NCI-H128 (cell line): ENCODE results near the gene PPP2R5E.

Experiments used
- DNase-seq: peaks from one replicate; lab custom pipeline; 2025; ENCODE audit not compliant: unreplicated experiment; lab: John Stamatoyannopoulos, UW

PPP2R5E gene

DNA sequence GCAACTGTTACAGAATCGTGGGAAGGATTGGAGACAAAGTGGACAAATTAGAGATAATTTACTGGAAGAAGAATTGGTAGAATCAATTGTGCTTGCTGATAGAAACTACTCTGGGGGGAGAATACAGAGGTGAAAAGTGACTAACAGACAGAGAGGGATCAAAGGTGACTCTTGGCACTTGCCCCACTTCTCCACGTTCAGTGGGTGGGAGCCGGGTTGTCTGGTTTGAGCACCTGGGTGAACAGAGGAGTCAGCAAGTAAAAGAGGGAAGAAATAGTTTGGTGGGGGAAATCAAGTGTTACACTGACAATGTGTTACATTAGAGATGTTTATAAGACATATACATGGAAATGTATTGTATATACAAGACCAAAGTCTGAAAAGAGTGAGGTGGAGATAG is 69.1 kb downstream of the PPP2R5E start:
- DNase-seq: no peak

DNA sequence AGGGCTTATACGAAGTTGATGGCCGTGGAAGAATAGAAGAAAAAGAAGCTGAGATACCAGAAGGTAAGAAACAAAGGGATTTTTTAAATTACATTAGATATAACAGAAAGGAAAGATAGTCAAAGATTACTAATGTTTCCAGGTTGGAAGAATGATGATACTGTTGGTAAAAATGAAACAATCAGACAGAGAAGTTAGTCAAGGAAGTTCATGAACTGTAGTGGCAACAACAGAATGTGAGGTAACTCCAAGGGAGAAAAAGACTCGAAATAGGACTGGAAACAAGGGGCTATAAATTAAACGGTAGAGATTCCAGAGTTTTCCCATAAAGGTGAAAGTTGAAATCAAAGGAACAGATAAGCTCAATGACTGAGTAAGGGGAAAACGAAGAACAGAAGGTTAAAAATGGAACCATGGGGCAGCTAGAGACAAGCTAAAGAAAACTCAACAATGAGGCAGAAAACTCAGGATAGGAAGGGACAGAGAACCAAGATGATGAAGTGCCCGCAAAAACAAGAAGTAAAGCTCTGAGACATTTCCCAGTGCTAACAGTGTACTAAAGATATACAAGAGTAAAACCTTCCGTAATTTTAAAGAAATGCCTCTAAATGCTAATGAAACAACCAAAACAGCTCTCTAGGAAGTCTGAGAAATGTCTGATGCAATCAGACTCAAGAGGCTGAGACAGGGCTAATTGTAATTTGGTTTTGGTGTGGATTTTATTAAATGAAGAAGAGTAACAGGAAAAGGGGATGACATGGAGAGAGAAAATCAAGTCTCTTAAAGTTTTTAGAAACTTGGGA is 70.0 kb downstream of the PPP2R5E start:
- DNase-seq: no peak

DNA sequence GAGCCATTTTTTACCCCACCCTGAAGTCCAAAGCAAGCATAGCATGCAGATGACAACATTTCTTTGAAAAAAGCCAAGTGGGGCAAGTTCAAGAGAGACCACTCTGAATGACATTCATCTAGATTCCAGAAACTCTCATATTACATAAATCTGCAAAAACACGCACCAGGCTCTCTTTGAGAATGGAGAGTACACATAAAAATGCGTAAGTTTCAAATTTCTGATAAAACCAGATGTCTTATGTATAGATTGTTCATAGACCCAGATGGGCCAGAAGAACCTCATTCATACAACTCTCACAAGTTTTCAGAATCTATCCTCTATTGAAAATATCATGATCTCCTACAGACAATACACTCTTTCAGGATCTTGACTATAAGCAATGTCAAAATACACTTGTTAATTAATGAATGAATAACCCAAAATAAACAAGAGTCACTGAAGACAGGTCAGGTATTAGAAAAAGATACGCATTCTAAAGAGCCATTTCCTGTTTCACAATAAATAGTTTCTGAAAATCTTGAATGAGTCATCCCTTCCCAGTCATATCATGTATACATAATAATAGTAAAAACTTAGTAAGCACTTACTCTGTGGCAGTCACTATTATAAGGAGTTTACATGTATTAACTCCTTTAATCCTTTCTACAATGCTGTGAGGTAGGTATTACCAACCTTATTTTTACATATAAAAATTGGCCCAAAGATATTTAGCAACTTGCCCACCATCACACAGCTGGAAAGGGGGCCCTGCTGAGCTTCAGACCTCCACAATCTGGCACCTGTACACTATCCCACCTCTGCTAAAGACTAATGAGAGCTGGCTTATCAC is 72.0 kb downstream of the PPP2R5E start:
- DNase-seq: no peak

DNA sequence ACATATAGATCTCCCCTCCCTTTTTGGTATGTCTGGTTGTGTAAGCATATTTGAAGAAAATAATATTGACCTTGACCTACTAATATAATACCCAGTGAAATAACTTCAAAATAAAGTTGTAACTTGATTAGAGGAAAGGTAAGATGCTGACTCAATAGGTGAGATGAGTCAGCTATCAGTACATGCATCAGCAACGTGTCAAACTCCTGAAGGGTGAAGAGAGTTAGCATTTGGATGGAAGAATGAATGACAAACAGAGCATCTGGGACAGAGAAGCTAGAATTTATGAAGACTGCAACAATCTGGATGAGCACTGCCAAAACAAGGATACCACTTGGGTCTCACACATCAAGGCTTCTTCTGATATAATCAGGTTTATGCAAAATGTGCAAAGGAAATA is 74.9 kb downstream of the PPP2R5E start:
- DNase-seq: no peak

DNA sequence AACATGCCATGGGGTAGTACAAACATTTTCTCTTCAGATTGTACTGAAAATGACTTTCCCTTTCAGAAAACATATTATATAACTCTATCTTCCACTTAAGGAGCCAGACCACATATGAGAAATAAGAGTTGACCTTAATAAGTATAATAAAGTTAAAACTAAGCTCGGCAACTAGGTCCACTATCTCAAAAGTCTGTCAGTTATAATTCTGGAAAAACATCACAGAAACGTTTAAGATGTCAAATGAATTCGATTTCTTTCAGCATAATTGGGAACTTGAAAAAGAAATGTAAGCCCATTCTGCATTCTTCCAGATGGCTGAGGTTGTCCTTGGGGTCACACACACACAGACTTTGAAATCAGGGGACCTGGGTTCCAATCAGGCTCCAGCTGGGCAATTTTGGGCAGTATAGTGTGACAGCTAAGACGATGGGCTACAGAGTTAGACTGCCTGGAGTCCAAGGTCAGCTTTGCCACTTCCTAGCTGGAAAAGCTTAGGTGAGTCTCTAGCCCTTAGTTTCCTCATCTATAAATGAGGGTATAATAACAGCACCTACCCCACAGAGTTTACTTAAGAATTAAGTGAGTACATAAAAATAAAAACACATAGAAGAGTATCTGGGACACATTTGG is 75.6 kb downstream of the PPP2R5E start:
- no peak for DNase-seq

DNA sequence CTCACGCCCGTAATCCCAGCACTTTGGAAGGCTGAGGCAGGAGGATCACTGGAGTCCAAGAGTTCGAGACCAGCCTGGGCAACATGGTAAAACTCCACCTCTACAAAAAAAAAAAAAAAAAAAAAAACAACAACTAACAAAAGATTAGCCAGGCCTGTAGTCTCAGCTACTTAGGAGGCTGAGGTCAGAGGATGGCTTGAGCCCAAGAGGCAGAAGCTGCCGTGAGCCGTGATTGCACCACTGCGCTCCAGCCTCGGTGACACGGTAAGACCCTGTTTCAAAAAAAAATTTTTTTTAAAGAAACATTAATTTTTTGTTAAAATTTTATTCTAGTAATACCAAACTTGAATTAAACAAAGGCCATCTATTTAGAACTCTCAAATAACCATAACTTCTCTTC is 77.8 kb downstream of the PPP2R5E start:
- no peak for DNase-seq

DNA sequence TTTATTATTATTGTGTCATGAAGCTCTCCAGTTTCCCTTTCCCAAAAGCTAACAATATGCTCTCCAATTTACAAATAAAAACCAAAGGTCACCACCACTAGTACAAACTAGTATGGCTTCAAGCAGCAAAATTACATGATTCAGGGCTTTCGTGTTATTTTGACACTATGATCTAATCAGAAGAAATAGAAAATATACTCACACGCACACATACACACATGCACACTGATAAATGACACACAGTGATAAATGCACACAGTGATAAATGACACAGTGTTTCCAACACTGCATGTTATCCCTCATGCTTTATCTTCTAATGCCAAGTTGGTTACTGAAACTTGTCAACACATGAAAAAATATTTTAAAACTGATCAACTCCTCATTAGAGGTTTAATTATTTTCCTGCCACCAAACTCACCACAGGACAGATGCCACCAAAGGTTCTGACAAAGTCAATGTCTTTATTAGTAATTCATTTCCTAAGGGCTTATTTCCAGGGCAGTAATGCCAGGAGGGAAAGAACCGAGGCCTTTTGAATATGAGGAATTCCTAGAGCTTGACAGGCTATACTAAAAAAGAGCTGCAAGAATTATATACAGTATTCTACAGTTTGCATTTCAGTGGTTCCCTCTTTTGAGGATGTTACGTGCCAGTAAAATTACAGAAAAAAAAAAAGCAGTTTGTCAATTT is 82.4 kb downstream of the PPP2R5E start:
- no peak for DNase-seq

DNA sequence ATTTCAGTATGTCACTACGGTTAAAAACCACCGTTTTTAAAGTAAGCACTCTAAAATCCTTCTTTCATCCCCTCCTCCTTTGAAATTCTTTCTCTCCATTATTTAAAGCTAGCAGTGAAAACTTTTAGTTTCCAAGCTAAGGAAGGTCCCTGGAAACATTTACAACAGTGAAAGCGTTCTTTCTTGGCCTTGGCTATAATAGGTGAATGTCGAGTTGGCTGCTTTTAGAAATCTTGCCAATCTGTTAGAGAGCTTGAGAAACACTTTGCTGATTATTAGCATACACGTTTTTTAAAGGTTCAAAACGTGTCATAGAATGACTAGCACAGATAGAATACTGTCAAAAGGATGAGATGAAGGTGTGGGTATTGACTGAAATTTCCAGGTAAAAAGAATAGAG is 83.4 kb downstream of the PPP2R5E start:
- no peak for DNase-seq

DNA sequence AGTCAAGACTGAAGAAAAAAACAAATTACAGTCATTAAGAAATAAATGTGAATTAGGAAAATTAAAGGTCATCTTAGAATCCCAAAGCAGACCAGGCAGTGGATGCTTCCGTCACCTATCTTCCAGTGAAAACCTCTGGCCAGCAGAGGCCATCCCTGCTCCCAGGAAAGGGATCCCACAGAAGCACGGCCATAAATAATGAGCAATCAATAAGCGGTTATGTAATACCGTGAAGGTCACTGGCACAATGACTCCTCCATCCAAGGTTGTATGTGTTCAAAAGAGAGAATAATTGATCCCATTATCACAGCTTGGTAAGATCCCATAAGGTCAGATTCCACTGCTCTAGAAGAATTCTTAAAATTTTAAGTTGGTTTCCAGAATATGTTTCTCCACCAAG is 85.7 kb downstream of the PPP2R5E start:
- DNase-seq: no peak

DNA sequence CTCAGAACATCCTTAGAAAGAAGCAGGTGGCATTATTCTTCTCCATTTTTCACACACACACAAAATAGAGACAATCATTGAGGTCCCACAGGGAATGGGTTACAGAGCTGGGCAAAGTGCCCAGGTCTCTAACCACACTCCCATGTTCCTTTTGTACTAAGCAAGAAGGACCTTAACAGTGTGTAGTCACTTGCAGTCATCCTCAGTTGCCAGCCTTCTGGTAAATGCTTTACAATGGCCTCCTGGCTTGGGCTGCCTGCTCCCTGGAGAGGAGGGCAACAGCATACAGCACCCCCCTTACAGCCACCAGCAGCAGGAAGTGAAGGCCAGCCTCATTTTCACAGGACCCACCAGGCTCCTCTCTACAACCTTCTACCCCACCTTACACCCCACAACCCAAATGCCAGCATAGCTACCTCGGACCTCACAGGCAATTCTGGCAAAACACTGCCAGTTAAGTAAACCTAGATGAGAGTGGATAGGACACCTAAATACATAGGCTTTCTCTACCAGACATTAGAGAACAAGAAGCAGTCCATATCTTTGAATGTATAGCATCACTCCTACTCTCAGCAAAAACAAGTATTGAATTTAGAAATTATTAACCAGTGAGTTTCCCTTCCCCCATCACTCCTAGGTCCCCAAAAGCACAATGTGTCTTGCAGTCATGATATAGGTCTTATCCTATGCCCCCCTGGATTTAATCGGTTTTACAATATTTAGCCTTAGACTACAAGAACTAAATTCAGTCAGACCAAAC is 88.1 kb downstream of the PPP2R5E start:
- DNase-seq: no peak

DNA sequence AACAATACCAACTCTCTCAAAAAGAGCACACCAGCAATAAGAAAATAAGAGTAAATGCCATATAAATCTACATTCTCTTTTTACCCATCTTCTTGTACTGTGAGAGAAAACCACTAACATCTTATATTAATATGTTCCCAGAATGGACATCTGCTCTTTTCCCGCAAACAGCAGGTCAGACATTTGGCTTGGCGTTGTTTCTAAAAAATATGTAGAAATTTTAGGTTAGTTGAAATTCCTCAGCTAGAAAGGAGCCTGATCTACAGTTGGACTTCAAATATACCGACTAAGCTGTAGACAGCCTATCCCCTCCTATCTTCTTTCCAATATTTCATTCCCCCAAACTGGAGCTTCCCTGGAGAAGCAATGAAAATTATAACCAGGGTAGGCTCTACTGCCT is 88.7 kb downstream of the PPP2R5E start:
- no peak for DNase-seq

DNA sequence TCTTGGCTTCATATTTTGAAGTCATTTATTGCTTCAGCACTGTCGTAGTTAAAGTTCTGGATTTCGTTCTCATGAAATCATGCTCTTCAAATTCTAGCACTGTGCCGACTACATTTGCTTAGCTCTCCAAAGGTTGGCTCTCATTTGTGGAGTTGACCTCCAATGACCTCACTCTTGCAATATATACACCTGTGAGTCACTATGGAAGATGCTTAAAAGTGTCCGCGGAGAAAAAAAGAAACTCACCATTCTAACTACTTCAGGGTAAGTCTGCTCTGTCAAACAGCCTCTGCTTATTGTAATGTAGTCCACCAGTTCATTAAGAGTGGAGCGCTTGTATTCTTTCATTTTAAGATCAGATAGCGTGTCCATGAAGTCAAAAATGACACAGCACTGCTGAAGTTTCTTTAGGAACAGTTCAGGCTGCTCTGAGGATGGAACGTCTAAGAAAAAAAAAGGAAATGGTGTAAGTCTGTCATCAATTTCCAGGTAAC is 89.7 kb downstream of the PPP2R5E start:
- DNase-seq: no peak

DNA sequence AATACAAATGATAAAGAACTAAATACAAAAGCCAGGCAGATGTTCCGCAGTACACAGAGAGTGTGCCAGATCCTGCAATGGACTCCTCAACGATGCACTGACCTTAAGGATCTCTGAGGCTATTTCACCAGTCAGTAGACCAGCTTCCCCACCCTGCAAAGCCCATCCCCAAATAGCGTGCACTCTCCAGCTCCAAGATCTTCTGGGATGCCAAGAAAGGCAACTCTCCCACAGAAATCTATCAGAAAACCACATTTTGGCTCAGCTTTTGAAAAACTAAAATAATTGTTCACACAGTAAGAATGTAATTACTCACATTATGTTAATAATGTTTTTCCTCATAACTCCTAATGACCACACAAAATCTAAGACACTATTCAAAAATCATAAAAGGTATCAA is 90.4 kb downstream of the PPP2R5E start:
- no peak for DNase-seq

DNA sequence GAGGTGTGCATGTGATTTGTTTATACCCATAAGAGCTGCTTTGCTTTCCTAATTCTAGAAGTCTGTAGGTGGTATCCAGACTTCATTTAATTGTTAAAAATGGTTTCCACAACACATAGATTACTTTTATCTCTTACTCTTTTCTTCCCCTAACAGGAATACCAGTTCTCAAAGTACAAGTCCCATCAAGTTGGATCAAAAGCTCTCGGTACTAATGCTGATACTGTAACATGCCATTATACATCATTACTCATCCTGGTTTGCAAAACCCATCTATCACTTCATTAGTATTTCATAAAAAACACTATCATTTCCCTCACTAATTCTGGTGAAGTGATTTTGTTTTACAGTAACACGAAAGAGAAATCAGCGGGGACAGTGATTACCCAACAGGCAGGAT is 94.3 kb downstream of the PPP2R5E start:
- DNase-seq: no peak

DNA sequence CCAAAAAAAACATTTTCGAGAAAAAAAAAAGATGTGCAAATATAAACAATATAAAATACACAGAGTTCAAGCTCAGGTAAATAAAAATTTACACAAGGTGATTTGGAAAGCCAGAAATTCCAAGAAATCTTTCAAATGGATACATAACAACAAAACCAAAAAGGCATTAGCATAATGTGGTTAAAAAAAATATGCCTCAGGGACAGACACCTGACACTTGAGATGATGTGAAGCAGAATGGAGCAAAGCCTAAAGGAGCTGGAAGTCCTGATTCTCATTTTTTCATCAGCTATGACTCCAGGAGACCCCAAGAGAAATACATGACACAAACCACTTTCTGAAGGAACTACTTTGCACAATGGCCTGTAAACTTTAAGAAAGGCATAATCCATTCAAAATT is 98.6 kb downstream of the PPP2R5E start:
- no peak for DNase-seq

DNA sequence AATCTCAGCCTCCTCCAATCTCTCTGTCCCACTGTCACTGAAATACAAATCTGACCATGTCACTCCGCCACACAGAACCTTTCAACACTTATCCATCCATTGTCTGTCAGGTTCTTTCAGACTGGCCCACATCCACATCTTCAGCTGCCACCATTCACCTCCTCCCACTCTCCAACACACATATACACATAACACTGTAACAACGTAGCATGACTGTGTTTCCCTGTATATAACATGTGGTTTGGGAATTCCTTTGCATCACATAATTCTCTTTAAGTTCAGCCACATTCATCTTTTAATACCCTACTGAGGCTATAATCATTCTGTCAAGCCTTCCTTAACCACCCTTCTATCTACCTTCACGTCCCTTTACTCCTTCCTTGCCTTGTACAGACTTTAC is 99.2 kb downstream of the PPP2R5E start:
- DNase-seq: no peak

DNA sequence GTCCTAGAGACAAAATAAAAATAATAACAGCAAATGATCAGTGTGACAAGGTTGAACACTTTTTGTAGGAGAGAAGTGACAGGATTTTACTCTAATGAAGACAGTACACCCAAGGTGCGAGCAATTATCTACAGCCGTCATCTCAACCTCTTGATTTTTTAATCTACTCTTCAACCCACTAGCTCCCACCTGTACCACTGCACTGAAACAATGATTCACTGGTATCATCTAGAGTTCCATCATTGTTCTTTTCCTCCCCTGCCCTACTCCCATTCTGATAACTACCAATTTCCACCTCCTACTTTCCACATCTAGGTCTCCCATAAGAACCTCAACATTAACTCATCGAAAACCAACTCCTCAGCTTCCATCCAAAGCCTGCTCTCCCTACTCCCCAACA is 99.8 kb downstream of the PPP2R5E start:
- DNase-seq: no peak

DNA sequence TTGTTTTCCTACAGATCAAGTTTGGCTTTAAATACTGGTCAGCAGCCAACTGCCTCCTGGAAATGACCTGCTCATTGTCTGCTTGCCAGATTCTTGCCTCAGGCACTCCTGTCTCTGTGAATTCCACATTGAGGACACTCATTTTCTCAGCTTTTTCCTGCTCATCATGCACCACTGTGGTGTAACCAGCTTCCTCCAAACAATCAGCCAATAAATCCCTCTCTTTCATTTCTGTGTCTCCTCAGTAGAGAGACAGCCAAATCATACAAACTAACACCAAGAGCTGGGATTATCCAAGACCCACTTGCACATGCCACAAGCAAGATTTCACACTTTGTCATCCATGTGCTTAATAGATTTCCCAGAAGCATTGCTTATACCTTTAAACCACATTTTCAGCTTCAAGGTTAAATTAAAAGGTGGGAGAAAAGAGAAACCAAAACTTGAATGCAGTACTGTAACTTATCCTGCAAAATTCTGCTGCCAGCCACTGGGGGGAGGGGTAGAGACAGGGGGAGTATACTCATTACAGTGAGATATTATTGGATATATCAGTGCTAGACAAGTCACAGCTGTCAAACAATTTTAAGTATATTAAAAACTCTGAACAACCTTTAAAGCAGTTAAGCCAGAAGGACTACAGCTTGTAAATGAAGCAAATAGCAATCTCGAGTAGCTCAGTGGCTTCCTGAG is 105.0 kb downstream of the PPP2R5E start:
- DNase-seq: no peak

DNA sequence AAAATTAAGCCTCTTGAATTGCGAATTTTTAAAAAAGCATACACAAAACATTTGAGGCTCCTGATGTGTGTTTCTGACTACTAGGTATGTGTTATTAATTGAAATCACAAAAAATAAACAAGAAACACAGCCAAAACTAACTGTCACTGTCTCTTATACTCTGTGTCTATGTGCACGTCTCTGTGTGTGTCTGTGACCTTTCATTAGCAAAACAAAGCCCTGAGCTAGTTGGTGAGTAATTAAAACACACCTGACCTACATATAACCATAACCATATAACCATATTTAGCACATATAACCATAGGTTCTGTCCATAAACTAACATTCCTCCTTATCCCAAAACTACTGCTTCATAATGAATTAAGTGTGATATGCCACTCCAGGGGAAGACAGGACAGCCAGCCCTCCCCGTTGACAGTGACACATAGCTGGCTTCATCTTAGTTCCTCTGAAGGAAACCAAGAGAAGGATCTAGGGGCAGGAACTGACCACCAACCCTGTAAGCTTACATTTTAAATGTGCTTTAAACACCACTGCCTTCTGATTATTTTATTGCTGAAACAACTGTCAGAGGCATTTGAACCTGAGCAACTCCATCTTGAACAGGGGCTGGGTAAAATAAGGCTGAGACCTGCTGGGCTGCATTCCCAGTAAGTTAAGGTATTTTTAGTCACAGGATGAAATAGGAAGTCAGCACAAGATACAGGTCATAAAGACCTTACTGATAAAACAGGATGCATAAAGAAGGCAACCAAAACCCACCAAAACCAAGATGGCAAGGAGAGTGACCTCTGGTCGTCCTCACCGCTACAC is 106.7 kb downstream of the PPP2R5E start:
- DNase-seq: no peak
